Effector memory CD4-positive, alpha-beta T cell (primary cell): ENCODE data around the gene NACA2.
"Not testable (repeated sequence)": the region's sequence is repeated elsewhere in the genome, so short reads cannot be mapped to it uniquely, and the experiment has no call there.

Source experiments
- DNase-seq, 3 donors: peaks; one replicate each; pipeline ENCODE4 v3.0.0-alpha.2; 2020
- H3K27ac ChIP-seq: 2 replicates; pipeline ENCODE4 v1.7.0; 2013; ENCODE audit warnings: mild to moderate bottlenecking, low read length, moderate library complexity; ENCODE audit not compliant: insufficient read depth, poor library complexity, severe bottlenecking
- H3K27me3 ChIP-seq: replicated peaks from 2 replicates; pipeline ENCODE4 v1.7.0; 2013; ENCODE audit warnings: mild to moderate bottlenecking, low read length; ENCODE audit not compliant: insufficient read depth, control insufficient read depth, poor library complexity, severe bottlenecking
- H3K36me3 ChIP-seq: 2 replicates; pipeline ENCODE4 v1.7.0; 2013; ENCODE audit warnings: mild to moderate bottlenecking, low read length, moderate library complexity; ENCODE audit not compliant: control insufficient read depth, insufficient read depth
- H3K4me1 ChIP-seq: 2 replicates; pipeline ENCODE4 v1.7.0; 2013; ENCODE audit warnings: low read length, mild to moderate bottlenecking; ENCODE audit not compliant: control insufficient read depth, insufficient read depth, poor library complexity, severe bottlenecking
- H3K4me3 ChIP-seq: 2 replicates; pipeline ENCODE4 v1.7.0; 2013; ENCODE audit warnings: low read length, low read depth, mild to moderate bottlenecking; ENCODE audit not compliant: insufficient read depth, poor library complexity, severe bottlenecking
- H3K9me3 ChIP-seq: 2 replicates; pipeline ENCODE4 v1.7.0; 2013; ENCODE audit warnings: mild to moderate bottlenecking, low read length, moderate library complexity; ENCODE audit not compliant: control insufficient read depth

Gene NACA2

GRCh38 chr17:61556224-61557188 lies 34.5 kb downstream of the NACA2 start:
- no peaks in the 10 kb centered on the region for H3K36me3 ChIP-seq
- H3K4me3 ChIP-seq = no peak overlapping the region
- no peak for DNase-seq
- H3K9me3 ChIP-seq = no peaks in the 10 kb centered on the region
- H3K4me1 ChIP-seq = no peaks in the 10 kb centered on the region
- H3K27me3 ChIP-seq = no peaks in the 10 kb centered on the region
- H3K27ac ChIP-seq = no peak overlapping the region

GRCh38 chr17:61555127-61555566 lies 35.9 kb downstream of the NACA2 start:
- H3K4me1 ChIP-seq = no peaks in the 10 kb centered on the region
- no peak overlapping the region for H3K4me3 ChIP-seq
- no peak overlapping the region for H3K27ac ChIP-seq
- no peaks in the 10 kb centered on the region for H3K36me3 ChIP-seq
- DNase-seq = no peak
- H3K9me3 ChIP-seq = no peaks in the 10 kb centered on the region
- H3K27me3 ChIP-seq = no peaks in the 10 kb centered on the region

- Histone ChIP-seq H3K4me1 (no peaks in the 10 kb centered on the region), H3K27ac (no peak overlapping the region), H3K9me3 (no peaks in the 10 kb centered on the region), H3K4me3 (no peak overlapping the region), H3K27me3 (no peaks in the 10 kb centered on the region), H3K36me3 (no peaks in the 10 kb centered on the region)
- DNase-seq = no peak
These were observed 36.8 kb downstream of the NACA2 start for GRCh38 chr17:61554209-61554608.

- not testable (repeated sequence) for H3K27ac ChIP-seq, H3K4me1 ChIP-seq, H3K4me3 ChIP-seq, H3K9me3 ChIP-seq, H3K27me3 ChIP-seq, DNase-seq, H3K36me3 ChIP-seq
These were observed 38.5 kb downstream of the NACA2 start for GRCh38 chr17:61552560-61552959.

- no peaks in the 10 kb centered on the region for H3K27me3 ChIP-seq
- H3K36me3 ChIP-seq = no peaks in the 10 kb centered on the region
- no peaks in the 10 kb centered on the region for H3K9me3 ChIP-seq
- no peak for DNase-seq
- no peaks in the 10 kb centered on the region for H3K4me1 ChIP-seq
- H3K27ac ChIP-seq = no peak overlapping the region
- no peak overlapping the region for H3K4me3 ChIP-seq
These were observed 39.7 kb downstream of the NACA2 start for GRCh38 chr17:61551255-61551742.

GRCh38 chr17:61547113-61547512 lies 43.9 kb downstream of the NACA2 start:
- Histone ChIP-seq H3K4me3 (no peak overlapping the region), H3K27ac (no peak overlapping the region), H3K4me1 (no peaks in the 10 kb centered on the region), H3K27me3 (no peaks in the 10 kb centered on the region), H3K9me3 (no peaks in the 10 kb centered on the region), H3K36me3 (no peaks in the 10 kb centered on the region)
- no peak for DNase-seq

GRCh38 chr17:61545335-61545938 lies 45.6 kb downstream of the NACA2 start:
- Histone ChIP-seq H3K36me3 (no peaks in the 10 kb centered on the region), H3K4me1 (no peaks in the 10 kb centered on the region), H3K9me3 (no peaks in the 10 kb centered on the region), H3K4me3 (no peak overlapping the region), H3K27me3 (no peaks in the 10 kb centered on the region), H3K27ac (no peak overlapping the region)
- DNase-seq = no peak

GRCh38 chr17:61543786-61544415 lies 47.1 kb downstream of the NACA2 start:
- no peaks in the 10 kb centered on the region for H3K4me1 ChIP-seq
- H3K36me3 ChIP-seq = no peaks in the 10 kb centered on the region
- no peaks in the 10 kb centered on the region for H3K9me3 ChIP-seq
- no peaks in the 10 kb centered on the region for H3K27me3 ChIP-seq
- DNase-seq = no peak
- H3K4me3 ChIP-seq = no peak overlapping the region
- no peak overlapping the region for H3K27ac ChIP-seq

GRCh38 chr17:61542027-61542426 lies 49.0 kb downstream of the NACA2 start:
- no peaks in the 10 kb centered on the region for H3K36me3 ChIP-seq
- DNase-seq = no peak
- H3K4me3 ChIP-seq = no peak overlapping the region
- H3K27ac ChIP-seq = no peak overlapping the region
- no peaks in the 10 kb centered on the region for H3K4me1 ChIP-seq
- H3K9me3 ChIP-seq = no peaks in the 10 kb centered on the region
- no peaks in the 10 kb centered on the region for H3K27me3 ChIP-seq

- Histone ChIP-seq H3K27ac (no peak overlapping the region), H3K9me3 (no peaks in the 10 kb centered on the region), H3K4me3 (no peak overlapping the region), H3K27me3 (no peaks in the 10 kb centered on the region), H3K4me1 (no peaks in the 10 kb centered on the region), H3K36me3 (no peaks in the 10 kb centered on the region)
- no peak for DNase-seq
These were observed 50.1 kb downstream of the NACA2 start for GRCh38 chr17:61540874-61541273.
